HG02870 (cell line): ENCODE data around the gene ZDHHC14.
A peak's percentile ranks its signal among the peaks of the same experiment; 100 is the strongest.
"Not testable (repeated sequence)": the region's sequence is repeated elsewhere in the genome, so short reads cannot be mapped to it uniquely, and the experiment has no call there.

Source experiments
- ATAC-seq: cut with Tn5 transposase; IDR thresholded peaks from one replicate; pipeline ENCODE4 v1.9.1; 2021; ENCODE audit warnings: mild to moderate bottlenecking, moderate library complexity; ENCODE audit not compliant: unreplicated experiment

ZDHHC14 gene

GRCh38 chr6:157380779-157381561, at the start of gene ZDHHC14:
TSS of gene ZDHHC14 (plus strand) at chr6:157381190.
- peak; percentile 78 for ATAC-seq

GRCh38 chr6:157332813-157333212, 48.2 kb upstream of the ZDHHC14 start:
- no peak for ATAC-seq

- ATAC-seq = no peak
These were observed 47.5 kb upstream of the ZDHHC14 start for GRCh38 chr6:157333537-157333936.

- no peak for ATAC-seq
These were observed 47.0 kb upstream of the ZDHHC14 start for GRCh38 chr6:157333956-157334355.

- ATAC-seq = no peak
These were observed 45.2 kb upstream of the ZDHHC14 start for GRCh38 chr6:157335829-157336228.

- not testable (repeated sequence) for ATAC-seq
These were observed 43.7 kb upstream of the ZDHHC14 start for GRCh38 chr6:157337276-157337675.

GRCh38 chr6:157337751-157338150, 43.2 kb upstream of the ZDHHC14 start:
- no peak for ATAC-seq

- ATAC-seq = no peak
These were observed 41.6 kb upstream of the ZDHHC14 start for GRCh38 chr6:157339432-157339831.

GRCh38 chr6:157343732-157344131, 37.3 kb upstream of the ZDHHC14 start:
- no peak for ATAC-seq

- ATAC-seq = no peak
These were observed 34.6 kb upstream of the ZDHHC14 start for GRCh38 chr6:157346373-157346772.

GRCh38 chr6:157358287-157358686, 22.7 kb upstream of the ZDHHC14 start:
- ATAC-seq = no peak

GRCh38 chr6:157361886-157362285, 19.1 kb upstream of the ZDHHC14 start:
- no peak for ATAC-seq

GRCh38 chr6:157364705-157365104, 16.3 kb upstream of the ZDHHC14 start:
- ATAC-seq = no peak

- no peak for ATAC-seq
These were observed 14.3 kb upstream of the ZDHHC14 start for GRCh38 chr6:157366648-157367047.

GRCh38 chr6:157368359-157369049, 12.5 kb upstream of the ZDHHC14 start:
- ATAC-seq = no peak

- no peak for ATAC-seq
These were observed 10.2 kb upstream of the ZDHHC14 start for GRCh38 chr6:157370755-157371154.

- no peak for ATAC-seq
These were observed 8.3 kb upstream of the ZDHHC14 start for GRCh38 chr6:157372501-157373280.

GRCh38 chr6:157374889-157375443, 6.0 kb upstream of the ZDHHC14 start:
- no peak for ATAC-seq

- no peak for ATAC-seq
These were observed 4.7 kb upstream of the ZDHHC14 start for GRCh38 chr6:157376241-157376640.

- ATAC-seq = no peak
These were observed 4.2 kb upstream of the ZDHHC14 start for GRCh38 chr6:157376706-157377230.
